Panc1 (cell line): ENCODE measurements around the gene UBA1. TPM values are rescaled to one million over a fixed set of nuclear protein-coding genes. Genes with fewer than 3 reads are reported as not detected.

ENCODE experiments used
- ATAC-seq: fragments of 200-7000 bp; cut with Tn5 transposase; 2 replicates; pipeline ENCODE4 v1.9.1; 2020; ENCODE audit warnings: mild to moderate bottlenecking, moderate library complexity
- BruUV-seq: library from RNA; stranded (reverse); fragments of 400-500 nt; replicated peaks from 2 replicates; lab custom pipeline; 2021; lab: Mats Ljungman, UMichigan
- CTCF ChIA-PET: fragments of 300-600 bp; sonication (Branson Sonifier 250); formaldehyde crosslinking; loops from one replicate; lab custom pipeline; 2022; ENCODE audit warnings: antibody characterized with exemption; lab: Charles Lee
- POLR2A ChIA-PET: fragments of 300-600 bp; sonication (Branson Sonifier 250); formaldehyde crosslinking; loops from one replicate; lab custom pipeline; 2022; ENCODE audit warnings: antibody characterized with exemption; lab: Charles Lee
- DNase-seq: peaks from one replicate; pipeline ENCODE4 v3.0.0-alpha.2; 2010; ENCODE audit warnings: low read depth, low spot score
- H3K27ac ChIP-seq: 2 replicates; pipeline ENCODE4 v1.5.1; 2011; ENCODE audit warnings: mild to moderate bottlenecking, low read length, inconsistent platforms
- H3K27me3 ChIP-seq: fragments of 200-500 bp; sonication (Bioruptor generic); 2 replicates; pipeline ENCODE4 v1.6.0; 2014; ENCODE audit warnings: low read length, inconsistent platforms; ENCODE audit not compliant: control insufficient read depth, insufficient read depth
- H3K36me3 ChIP-seq: fragments of 200-500 bp; sonication (Bioruptor generic); 2 replicates; pipeline ENCODE4 v1.5.1; 2014; ENCODE audit warnings: inconsistent platforms, mild to moderate bottlenecking, low read length, moderate library complexity; ENCODE audit not compliant: control insufficient read depth, insufficient read depth
- H3K4me1 ChIP-seq: 2 replicates; pipeline ENCODE4 v1.5.1; 2011; ENCODE audit warnings: inconsistent platforms, mild to moderate bottlenecking, low read length, moderate library complexity; ENCODE audit not compliant: control insufficient read depth, insufficient read depth
- H3K4me3 ChIP-seq, 2 experiments: 2 replicates each; pipeline ENCODE4 v1.5.1; 2011 to 2012; ENCODE audit warnings: low read depth in 2 of 2, low read length in 2 of 2, mild to moderate bottlenecking in 2 of 2, inconsistent platforms in 1 of 2, moderate library complexity in 1 of 2
- H3K9me3 ChIP-seq: fragments of 200-500 bp; sonication (Bioruptor generic); 2 replicates; pipeline ENCODE4 v1.5.1; 2014; ENCODE audit warnings: low read depth, mild to moderate bottlenecking, inconsistent platforms, low read length, moderate library complexity; ENCODE audit not compliant: control insufficient read depth, insufficient read depth
- CTCF ChIP-seq: fragments of 450-650 bp; IDR thresholded peaks from 2 replicates; pipeline ENCODE4 v1.5.1; 2017; ENCODE audit warnings: mild to moderate bottlenecking
- POLR2AphosphoS5 ChIP-seq: IDR thresholded peaks from 2 replicates; pipeline ENCODE4 v1.6.1; 2012; ENCODE audit warnings: mild to moderate bottlenecking, low read depth, low read length, moderate library complexity
- REST ChIP-seq, 2 experiments: IDR thresholded peaks; 2 replicates each; pipeline ENCODE4 v1.6.1; 2011 to 2012; ENCODE audit warnings: low read depth in 2 of 2, control low read depth in 1 of 2, low read length in 1 of 2, mild to moderate bottlenecking in 1 of 2, moderate library complexity in 1 of 2; ENCODE audit not compliant: insufficient read depth in 1 of 2
- SIN3A ChIP-seq: IDR thresholded peaks from 2 replicates; pipeline ENCODE4 v1.6.1; 2012; ENCODE audit warnings: low read depth, mild to moderate bottlenecking, low read length, moderate library complexity, borderline replicate concordance; ENCODE audit not compliant: insufficient read depth
- TCF7L2 ChIP-seq: IDR thresholded peaks from 2 replicates; pipeline ENCODE4 v1.6.1; 2011; ENCODE audit warnings: mild to moderate bottlenecking, low read depth, low read length, inconsistent platforms
- in situ Hi-C: cut with HindIII; loops from 2 replicates; pipeline ENCODE4 v1.10.0; 2016; ENCODE audit warnings: low sequenced_read_pairs, low pct_unique_long_range_greater_than_20kb
- intact Hi-C: fragments of 100-400 bp; cut with micrococcal nuclease; formaldehyde crosslinking; loops from one replicate; pipeline ENCODE4 v1.10.0; 2022; ENCODE audit not compliant: unreplicated experiment
- total RNA-seq: library from RNA; stranded (reverse); gene quantifications from one replicate; pipeline ENCODE4 v1.2.1, GENCODE V29; 2021; ENCODE audit not compliant: unreplicated experiment

The UBA1 gene
- total RNA-seq, 1 experiment from 2014 or later: 302 TPM

DNA sequence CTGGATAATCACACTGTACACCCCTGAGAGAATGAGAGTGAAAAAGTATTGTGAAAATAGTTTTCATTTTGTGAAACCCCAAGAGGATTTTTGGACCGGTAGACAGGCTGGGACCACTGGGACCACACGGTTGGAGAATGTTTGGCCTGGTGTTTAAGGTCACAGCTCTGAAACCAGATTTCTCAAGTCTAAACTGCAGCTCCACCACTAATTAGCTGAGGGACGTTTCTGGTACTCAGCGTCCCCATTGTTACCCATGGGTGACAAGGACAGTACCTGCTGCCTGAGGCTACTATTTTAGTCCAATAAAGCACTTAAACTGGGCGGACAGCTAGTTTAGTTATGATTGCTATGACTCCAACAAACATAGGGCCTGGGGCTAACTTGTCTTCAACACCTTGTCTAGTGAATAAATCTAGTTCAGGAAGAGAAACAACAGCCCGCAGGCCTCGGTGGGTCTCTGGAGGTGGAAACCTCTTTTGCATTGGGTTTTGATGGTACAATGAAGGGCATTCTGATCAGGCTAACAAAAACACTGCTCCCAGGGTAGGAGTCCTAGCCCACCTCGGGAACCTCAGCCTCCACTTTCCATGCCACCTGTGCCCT, 38.7 kb downstream of the UBA1 start:
- intact Hi-C loops (no loop called here), in situ Hi-C loops (no loop called here)
- no peaks in the 10 kb centered on the region for H3K27me3 ChIP-seq
- H3K36me3 ChIP-seq: peaks cover 8% of the 10 kb centered on the region
- no peaks in the 10 kb centered on the region for H3K9me3 ChIP-seq
- CTCF ChIA-PET: no interaction called here
- peak overlapping the region; percentile 64 to 70 for H3K4me3 ChIP-seq
- TF ChIP-seq REST (IDR thresholded peaks at IDR 0.05; ENCODE audit: insufficient read depth in 1 of 2, low read depth in 2 of 2, low read length in 1 of 2) (no peak), TCF7L2 (no peak), CTCF (no peak), SIN3A (no peak), POLR2AphosphoS5 (no peak)
- peak overlapping the region; percentile 90 for H3K27ac ChIP-seq
- DNase-seq (no peak), ATAC-seq (no peak)
- peaks cover 10% of the 10 kb centered on the region; the same call in 1 of the 2 replicates for H3K4me1 ChIP-seq
- POLR2A ChIA-PET: interaction anchor here (0.6 kb wide), 1 partner anchor 87 kb away, joined by 3 read pairs; the partner anchor contains the start of gene RBM10
- TSS peak; percentile 92 for BruUV-seq

DNA sequence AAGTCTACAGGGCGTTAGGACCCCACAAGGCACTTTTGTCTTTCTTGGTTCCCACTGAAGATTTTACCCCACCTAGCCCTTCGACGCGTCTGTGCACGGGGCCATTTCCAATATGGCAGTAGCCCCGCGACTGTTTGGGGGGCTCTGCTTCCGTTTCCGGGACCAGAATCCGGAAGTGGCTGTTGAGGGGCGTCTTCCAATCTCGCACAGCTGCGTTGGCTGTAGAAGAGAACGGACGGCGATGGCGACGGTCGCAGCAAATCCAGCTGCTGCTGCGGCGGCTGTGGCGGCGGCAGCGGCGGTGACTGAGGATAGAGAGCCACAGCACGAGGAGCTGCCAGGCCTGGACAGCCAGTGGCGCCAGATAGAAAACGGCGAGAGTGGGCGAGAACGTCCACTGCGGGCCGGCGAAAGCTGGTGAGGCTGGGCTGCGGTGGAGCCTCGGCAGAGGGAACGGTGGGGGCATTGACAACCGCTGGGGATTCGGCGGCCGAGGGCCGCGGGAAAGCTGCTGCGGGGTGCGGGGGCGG, 39.2 kb downstream of the UBA1 start, which contains the start of gene USP11:
Gene USP11 (plus strand): TSS at position 207 of the 530 bp plus-strand sequence. CDS start 35 bp downstream, at position 242.
- DNase-seq (no peak), ATAC-seq (peak; percentile 59)
- Histone ChIP-seq H3K4me3 (peak within 1 kb of the TSS; percentile 64 to 70), H3K27me3 (no peaks in the 10 kb centered on the region), H3K27ac (peak within 1 kb of the TSS; percentile 96), H3K9me3 (no peaks in the 10 kb centered on the region), H3K4me1 (peaks cover 10% of the 10 kb centered on the region; the same call in 1 of the 2 replicates), H3K36me3 (peaks cover 6% of the 10 kb centered on the region)
- ChIA-PET POLR2A (interaction anchor here (0.6 kb wide), 2 partner anchors 17 to 192 kb away, joined by 3 to 6 read pairs; no protein-coding TSS in a partner anchor), CTCF (no interaction called here)
- TF ChIP-seq POLR2AphosphoS5: no peak
- TF ChIP-seq TCF7L2: no peak
- no peak for TF ChIP-seq REST (IDR thresholded peaks at IDR 0.05; ENCODE audit: insufficient read depth in 1 of 2, low read depth in 2 of 2, low read length in 1 of 2)
- TF ChIP-seq SIN3A: no peak
- no peak for TF ChIP-seq CTCF
- no TSS peak for BruUV-seq
- intact Hi-C loops: no loop called here
- in situ Hi-C loops: no loop called here
